Activated CD4-positive, alpha-beta T cell treated with anti-CD3 and anti-CD28 coated beads, Interleukin-2, amount 50 U/mL, for 4 hours (primary cell): Measurements from ENCODE around the gene DCPS.
"Not testable (repeated sequence)": the region's sequence is repeated elsewhere in the genome, so short reads cannot be mapped to it uniquely, and the experiment has no call there.

Experiments
- DNase-seq, 2 experiments: peaks; one replicate each; pipeline ENCODE4 v3.0.0-alpha.2; 2020

DCPS gene

DNA sequence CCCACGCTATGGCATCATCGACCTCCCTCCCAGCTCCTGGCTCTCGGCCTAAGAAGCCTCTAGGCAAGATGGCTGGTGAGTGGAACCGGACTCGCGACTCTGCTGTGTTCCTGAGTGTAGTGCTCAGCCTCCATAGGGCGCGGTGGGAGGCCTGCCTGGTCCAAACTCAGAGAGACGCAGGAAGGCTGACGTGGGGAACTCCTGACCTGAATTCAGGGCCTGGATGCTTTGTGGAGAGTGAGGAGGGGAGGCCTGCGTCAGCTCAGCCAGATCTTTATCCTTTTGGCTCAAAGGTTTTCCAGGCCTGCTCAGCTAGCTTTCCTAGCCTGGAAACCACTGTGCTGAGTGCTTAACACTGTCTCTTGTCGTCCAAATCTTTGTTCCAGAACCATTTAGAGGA lies 13.0 kb upstream of the DCPS start:
- DNase-seq = no peak

DNA sequence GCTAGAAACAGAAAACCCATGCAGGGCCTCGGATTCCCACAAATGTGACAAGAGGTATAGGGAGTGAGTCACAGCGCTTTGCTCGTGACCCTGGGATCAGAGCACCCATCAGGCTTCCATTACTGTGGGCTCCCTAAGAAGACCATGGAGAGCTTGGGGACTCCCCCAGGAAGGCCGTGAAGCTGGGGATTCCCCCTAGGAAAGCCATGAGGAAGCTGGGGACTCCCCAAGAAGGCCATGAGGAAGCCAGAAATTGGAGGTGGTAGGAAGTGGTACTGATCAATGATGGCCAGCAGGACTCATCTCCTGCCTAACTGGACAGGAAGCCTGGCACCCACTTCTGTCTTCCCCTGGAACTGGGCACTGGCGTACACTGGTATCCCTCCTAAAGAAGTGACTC lies 10.1 kb upstream of the DCPS start:
- no peak for DNase-seq

DNA sequence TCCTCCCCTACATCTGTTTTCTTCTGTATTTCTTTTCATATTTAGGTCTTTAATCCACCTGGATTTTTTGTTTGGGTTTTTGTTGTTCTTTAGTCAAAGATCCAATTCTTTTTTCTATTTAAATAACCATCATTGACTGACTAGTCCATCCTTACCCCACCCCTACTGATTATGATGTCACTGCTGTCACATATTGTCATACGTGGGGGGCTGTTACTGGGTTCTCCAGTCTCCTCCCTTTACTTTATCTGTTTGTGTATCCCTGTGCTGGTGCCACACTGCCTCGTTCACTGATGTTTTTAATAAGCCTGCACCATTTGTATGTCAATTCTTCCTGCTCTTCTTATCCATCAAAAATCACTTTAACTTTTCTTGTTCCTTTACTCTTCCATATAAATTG lies 6.9 kb upstream of the DCPS start:
- no peak for DNase-seq

DNA sequence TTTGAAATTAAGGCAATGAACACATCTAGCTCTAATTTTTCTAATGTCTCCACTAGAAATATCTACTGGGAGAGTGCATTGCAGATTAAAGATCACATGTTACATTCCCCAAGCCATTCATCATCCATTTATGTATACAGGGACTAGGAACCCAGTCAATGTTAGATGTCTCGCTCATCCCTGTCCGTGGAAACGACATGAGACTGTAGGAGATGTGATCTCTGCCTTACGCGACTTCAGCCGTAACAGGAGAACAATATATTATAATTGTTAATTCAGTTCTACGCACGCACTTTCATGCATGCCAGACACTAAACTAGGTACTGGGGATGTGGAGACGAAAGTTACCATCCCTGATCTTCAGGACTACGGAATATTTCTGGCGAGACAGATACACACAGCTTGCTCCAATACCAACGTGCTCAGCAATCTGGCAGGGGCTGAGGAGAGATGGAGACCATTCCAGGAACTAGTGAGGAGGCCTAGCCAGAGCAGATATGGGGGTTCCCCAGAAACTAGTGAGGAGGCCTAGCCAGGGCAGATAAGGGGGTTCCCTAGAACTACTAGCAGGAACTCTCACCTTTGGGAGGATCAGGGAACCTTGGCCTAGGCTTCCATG lies 706 bp downstream of the DCPS start:
- no peak for DNase-seq

DNA sequence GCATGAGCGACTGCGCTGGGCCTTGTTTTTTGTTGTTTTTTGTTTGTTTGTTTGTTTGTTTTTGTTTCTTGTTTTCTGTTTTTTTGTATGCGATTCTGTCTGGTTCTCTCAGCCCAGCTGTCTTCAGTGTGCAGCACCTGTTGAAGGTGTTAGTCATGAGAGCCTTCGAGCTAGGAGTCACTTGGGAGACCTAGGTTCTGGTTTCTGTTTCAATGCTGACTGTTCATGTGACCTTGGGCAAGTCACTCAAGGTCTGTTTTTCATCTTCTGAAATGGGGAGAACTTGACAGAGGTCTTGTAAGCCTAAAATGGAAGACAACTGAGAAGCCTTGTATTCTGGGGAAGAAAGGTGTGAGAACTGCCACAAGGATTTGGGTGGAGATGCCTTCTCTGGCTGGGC lies 1.8 kb downstream of the DCPS start:
- no peak for DNase-seq

DNA sequence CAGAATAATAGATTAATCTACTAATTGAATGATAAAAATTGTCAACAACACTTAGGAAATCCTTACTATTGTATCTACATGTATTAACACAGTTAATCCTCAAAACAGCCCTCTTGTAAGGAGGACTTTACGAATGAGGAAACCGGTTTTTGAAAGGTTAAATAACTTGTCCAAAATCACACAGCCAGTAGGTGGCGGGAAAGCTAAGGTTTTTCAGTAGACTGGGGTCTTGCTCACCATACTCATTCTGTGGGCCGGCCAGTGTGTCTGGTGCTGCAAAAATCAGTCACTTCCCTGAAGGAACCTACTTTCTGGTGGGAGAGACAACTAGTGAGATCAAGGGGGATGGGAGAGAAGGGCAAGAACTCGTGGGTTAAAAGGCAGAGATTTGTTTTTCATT lies 3.8 kb downstream of the DCPS start:
- DNase-seq = no peak

DNA sequence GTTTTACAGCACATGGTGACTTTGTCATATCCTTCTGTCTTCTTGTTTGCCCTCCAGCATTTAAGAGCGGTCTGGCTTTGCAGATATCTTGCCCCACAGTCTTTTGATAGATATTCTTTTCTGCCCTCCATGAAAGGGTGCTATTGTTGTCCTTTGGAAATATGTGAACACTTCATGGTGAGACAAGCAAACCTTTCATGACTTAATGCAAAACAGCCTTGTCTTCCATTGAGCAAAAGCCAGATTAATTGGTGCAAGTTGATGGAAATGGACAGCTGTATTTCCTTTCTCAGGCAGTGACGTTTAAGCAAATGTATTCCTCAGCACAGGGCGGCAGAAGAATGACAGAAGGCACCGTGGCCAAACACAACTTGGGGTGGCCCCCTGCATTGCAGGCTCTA lies 4.4 kb downstream of the DCPS start:
- no peak for DNase-seq

DNA sequence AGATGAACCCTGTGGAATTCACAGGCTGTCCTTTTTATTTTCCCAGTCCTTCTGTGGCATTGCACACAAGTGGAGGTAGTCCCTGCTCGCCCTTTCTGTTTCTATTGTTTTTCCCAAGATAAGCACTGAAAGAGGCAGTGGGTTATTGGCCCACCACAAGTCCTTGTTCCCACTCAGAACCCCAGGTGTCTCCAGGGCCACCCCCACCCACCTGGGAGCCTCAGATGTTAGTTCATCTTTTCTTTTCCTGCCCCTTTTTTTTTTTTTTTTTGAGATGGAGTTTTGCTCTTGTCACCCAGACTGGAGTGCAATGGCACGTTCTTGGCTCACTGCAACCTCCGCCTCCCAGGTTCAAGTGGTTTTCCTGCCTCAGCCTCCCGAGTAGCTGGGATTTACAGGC lies 4.9 kb downstream of the DCPS start:
- DNase-seq = not testable (repeated sequence)

DNA sequence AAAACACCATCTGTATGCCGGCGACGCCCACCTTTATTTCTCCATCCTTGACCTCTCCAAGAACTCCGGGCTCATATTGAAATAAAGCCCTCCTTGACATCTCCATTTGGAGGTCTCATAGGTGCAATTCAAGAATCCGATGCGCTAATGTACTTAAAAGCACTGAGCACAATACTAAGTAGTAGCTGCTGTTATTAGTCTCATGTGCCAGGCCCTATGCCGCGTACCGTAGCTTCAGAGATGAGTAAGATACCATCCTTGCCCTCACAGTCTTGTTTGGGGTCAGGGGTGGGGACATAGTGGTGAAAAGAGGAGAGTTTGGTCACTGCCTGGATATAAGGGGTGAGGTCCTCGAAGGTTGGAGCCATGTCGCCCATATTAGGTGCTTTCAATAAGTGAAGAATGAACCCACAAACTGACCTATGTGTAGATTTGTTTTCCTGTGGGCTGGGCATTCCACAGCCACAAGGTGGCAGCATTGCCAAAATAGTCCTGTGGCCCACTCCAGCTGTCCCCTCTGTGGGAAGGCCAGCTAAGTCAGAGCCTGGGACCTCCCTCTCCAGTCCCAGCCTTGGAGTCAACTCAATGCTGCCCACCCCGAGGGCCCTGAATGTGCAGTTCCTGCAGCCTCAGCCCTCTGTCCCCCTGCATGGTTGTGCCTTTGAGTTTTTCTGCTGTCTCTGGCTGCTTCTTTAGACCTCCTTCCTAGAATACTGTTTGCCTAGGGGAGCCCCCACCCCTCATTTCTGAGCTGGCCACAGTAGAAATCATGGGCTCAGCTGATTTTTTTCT lies 6.5 kb downstream of the DCPS start:
- DNase-seq = peak; percentile 33 to 36

DNA sequence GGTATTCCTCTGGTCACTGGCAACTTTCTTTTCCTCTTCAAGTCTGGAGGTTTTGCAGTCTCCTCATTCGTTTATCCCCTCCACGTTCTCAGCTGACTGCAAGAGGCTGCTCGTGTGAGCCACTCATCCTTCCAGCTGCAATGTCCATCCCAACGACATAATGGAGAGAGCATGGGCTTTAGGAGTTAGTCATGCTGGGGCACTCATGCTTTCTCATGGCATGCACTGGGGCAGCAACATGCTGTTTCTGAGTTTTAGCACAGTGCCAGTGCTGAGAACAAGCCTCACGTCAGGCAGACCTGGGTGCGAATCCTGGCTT lies 7.1 kb downstream of the DCPS start:
- no peak for DNase-seq

DNA sequence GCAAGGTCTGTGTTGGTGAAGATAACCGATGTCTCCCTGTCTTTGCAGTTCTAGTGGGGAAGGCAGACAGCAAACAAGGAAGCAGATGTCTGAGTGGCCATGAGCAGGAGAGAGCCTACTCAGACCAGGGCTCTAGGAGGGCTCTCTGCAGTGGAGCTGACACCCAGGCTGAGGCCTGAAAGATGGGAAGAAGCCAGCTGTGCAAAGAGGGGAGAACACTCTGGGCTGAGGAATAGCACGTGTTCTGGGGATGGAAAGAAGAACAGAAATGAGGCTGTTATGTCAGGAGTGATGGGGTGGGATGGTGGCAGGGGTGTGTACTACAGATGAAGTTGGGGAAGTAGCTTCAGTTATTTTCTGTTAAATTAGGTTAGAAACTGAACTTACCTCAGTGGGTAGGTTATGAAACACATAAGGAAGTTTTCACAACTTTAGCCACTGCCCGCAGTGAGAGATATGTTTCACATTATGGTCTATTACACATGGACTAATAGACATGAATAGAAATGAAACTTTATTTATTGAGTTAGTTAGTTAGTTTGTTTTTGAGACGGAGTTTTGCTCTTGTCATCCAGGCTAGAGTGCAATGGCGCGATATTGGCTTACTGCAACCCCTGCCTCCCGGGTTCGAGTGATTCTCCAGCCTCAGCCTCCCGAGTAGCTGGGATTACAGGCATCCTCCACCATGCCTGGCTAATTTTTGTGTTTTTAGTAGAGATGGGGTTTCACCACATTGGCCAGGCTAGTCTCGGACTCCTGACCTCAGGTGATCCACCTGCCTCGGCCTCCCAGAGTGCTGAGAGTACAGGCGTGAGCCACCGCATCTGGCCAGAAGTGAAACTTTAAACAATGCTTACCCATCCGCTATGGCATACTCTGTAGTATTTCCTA lies 7.8 kb downstream of the DCPS start:
- no peak for DNase-seq

DNA sequence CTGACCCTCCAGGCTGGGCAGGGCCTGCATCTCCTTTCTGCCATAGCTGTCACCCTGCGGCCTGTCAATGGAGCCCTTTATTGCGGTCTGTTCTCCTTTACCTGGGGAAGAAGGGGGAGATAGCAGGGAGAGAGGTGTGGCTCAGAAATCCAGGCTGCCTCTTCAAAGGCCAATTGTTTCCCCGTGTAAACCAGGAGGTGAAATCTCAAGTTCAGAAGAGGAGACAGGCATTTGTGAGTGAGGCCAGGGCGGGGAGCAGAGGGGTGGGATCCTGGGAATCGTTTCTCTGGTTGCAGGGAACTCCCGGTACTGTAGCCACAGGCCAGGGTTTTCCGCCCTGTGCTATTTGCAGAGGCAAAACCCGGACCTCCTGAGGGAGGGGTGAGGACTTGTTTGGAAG lies 9.1 kb downstream of the DCPS start:
- DNase-seq = no peak

DNA sequence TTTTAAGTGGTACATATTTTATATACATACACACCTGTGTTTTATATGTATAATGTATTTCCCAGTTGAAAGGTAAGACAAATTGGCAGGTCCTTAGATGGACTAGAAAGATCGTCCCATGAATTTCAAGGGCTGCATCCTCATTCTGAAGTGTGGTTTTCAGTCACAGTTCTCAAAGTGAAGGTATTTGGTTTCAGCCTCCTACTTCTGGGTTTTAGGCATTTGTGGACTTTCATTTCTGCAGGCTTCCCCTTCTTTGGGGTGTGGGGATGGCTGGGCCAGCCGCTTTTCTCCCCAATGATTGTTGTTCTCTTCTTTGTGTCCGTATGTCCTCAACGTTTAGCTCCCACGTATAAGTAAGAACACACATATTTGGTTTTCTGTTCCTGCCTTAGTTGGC lies 10.0 kb downstream of the DCPS start:
- DNase-seq = no peak

DNA sequence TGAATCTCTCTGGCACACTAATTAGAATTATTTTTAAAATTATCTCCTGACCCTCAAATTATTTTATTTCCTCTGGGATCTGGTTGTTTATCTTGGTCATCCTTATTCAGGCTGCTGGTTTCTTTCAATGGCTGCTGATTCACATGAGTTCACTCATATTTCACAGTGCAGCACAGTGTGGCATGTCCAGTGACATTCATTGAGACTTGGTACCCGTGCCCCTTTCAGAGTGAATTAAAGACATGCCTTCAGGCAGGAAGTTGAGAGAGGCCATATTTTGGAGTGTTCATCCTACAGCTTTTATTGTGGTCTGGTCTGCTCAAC lies 13.5 kb downstream of the DCPS start:
- no peak for DNase-seq

DNA sequence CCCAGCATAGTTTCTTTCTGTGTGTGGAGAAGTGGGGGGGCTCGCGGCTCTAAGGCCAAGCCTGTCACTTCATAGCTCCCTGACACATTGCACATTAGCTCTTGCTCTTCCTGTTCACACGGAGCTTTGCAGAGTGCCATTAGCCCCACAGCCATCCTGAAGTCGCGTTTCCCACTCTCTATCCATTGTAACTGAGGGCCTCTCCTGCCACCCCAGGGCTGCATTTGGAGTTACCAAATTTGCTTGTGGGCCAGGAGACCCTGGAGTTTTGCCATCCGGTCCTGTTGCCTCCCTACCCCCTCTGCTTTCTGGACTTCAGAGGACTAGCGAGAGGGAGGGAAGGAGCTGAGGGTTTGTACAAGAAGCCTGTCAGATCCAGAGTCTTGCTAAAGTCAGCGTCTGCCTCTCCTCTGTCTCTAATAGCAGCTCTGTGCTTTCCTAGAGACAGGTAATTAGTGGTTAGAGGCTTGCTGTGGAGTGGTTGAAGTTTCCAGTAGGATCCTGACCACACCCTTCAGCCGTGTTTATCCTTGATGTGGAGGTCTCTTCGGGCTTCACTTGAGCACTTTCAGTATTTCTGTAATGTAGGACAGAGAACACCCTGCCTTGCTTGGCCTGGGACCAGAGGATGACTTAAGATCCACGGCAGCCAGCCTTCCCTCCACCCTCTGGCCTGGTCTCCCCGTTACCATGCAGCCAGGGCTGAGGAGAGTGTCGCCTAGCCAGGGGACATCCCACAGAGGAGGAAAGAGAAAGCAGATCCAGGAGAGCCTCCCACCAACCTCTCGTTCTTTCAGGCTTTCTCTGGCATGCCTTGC lies 14.1 kb downstream of the DCPS start:
- DNase-seq = no peak

DNA sequence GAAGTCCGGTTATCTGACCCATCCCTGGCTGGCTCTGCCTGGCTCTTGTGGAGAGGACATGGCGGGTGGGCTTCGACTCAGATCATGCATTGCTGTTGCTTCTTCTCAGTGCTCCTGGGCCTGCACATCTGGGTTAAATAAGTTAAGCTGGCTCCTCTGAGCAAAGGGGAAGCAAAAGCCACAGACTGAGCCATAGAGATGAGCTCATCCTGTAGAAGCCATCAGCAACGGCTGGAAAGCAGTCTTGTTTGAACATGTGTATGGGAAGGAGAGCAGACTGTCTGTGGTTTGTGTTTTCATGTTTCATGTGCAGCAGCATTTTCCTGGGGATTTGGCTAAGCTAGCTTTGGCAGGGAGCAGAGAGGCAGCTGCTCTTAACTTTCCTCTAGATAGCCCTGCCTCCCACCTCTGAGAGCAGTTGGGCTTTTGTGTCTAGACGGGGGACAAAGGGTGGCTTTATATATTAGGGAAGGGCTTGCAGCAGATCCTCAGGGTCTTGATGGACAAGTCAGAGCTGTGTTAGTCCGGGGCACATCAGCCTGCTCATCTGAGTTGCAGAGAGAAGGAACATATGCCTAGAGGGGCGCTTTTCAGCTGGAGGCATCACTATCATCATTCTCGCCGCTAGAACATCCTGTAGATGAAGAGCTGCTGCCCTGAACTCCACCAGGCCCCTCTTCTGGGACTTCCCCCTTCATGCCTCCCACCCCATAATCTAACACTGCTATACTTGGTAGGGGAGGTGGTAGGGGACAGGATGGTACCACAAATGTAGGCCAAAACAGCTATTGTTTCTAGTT lies 14.9 kb downstream of the DCPS start:
- DNase-seq = no peak

DNA sequence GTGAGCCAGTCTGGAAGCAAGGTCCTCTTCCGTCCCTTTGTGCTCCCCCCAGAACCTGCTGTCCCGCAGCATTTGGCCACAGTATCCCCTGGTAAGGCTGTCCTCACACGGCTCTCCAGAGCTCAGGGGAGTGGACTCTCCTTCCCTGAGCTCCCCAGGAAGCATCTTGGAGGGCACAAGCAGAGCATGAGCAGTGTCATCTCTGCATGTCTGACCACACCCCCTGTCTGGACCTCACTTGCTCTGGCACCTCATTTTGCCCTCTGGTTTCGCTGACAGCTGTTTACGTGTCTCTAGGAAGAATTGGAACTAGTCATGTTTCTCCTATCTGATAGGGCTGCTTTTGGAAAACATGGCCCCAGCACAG lies 15.5 kb downstream of the DCPS start:
- no peak for DNase-seq

DNA sequence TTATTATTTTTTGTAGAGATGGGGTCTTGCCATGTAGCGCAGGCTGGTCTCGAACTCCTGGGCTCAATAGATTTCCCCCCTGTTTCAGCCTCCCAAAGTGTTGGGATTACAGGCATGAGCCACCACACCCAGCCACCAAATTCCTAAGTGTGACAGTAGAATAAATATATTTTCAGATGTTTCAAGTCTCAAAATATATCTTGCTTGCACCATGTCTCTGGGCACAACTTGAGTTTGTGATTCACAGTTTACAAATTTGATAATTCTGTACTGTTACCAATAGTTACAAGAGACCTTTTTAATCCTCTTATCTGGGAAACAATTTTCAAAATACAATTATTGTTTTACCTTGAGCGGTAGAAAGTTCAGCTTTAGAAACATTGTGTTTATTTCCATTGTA lies 19.1 kb downstream of the DCPS start:
- no peak for DNase-seq

DNA sequence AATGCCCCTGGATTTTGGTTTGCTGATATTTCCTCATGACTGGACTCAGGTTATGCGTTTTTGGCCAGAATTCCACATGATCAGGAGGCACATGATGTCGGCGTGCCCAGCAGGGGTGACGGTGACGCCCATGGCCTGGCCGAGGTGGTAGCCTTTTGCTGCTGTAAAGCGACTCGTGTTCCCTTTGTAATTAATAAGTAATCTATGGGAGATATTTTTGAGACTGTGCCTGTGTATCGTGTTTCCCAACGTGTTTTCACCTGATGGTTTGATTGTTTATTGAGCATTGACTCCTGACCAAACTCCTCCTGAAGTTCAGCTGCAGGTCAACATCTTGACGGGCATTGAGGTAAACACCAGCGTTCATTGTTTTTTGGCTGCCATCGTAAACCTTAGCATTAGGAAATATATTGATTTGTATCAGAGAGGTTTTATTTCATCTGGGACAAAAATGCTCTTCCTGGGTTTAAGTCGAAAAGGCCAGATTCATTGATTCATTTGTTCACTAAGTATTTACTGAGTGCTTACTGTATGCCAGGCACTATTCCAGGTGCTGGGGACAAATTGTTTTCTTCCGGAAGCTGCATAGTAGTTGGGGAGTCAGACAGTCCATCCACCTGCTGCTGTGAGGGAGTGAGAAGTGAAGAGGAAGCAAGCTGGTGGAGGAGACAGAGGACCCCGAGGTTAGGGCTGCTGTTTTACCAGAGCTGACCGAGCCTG lies 23.6 kb downstream of the DCPS start:
- DNase-seq = no peak

DNA sequence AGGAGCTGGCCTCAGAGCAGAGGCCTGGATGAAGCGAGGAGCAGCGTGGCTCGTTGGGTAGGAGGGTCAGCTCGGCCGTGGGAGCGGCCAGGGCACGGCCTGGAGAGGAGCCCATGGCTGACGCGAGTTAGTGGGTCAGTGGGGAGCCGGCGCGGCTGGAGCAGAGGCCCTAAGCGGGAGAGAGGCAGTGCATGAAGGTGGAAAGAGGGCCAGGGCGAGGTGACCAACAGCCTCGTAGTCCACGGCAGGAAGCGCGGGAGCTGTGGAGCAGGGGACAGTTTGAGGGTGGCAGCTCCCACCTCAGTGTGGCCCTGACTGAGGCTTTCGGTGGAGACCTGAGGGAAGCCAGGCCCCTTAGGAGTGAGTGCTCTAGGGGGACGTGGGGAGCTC lies 24.1 kb downstream of the DCPS start:
- no peak for DNase-seq

DNA sequence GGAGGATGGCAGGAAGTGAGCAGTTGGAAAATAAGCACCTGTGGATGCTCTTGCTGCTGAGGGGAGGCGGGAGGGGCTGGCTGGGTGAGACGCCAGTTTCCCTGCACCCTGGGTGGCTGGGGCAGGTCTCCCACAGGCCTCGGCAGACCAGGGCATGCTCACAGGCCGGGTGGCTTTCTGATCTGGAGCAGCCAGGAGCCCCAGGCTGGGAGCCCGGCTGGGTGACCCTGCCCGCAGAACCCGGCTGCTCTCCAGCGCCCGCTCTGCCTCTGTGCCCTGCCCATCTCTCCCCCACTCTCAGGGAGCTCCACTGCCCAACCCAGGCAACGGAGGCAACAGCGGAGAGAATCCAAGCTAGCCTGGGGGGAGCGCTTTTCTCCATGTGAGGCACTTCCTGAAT lies 24.6 kb downstream of the DCPS start:
- no peak for DNase-seq
